Left cardiac atrium (tissue), 4 donors: Measurements from ENCODE around the gene GABRA5. TPM values are rescaled to one million over a fixed set of nuclear protein-coding genes. Genes with fewer than 3 reads are reported as not detected.
"Not testable (repeated sequence)": the region's sequence is repeated elsewhere in the genome, so short reads cannot be mapped to it uniquely, and the experiment has no call there.

Experiments used
- ATAC-seq, 2 donors: fragments of 200-7000 bp; cut with Tn5 transposase; one replicate each; pipeline ENCODE4 v1.9.1; 2020; ENCODE audit warnings: mild to moderate bottlenecking in 2 of 2, moderate library complexity in 2 of 2
- DNase-seq: peaks from one replicate; pipeline ENCODE4 v3.0.0-alpha.2; 2020
- intact Hi-C, 2 donors: fragments of 100-400 bp; cut with DNase I; formaldehyde crosslinking; loops; one replicate each; pipeline versions ENCODE4 v1.14.1 to v1.15.1; 2022 to 2023
- total RNA-seq, 2 donors: library from RNA; stranded (reverse); fragmentation: NEBNext Ultra II Directional; extraction: Animal tissue kit (Norgen Biotek cat#: 25700); gene quantifications; one replicate each; pipeline ENCODE4 v1.2.1, GENCODE V29; 2021
- donor health status: DM: no; HTN: yes; CAD: no.
- donor health status: DM: no; HTN: yes; CAD: no; lungs with severe emphysema.
- donor health status: DM: yes; HTN: yes; CAD: no.
- donor health status: Dilated cardiomyopathy.

Gene GABRA5
- total RNA-seq, 2 donors from 2014 or later: 0.68 to 1.6 TPM

DNA sequence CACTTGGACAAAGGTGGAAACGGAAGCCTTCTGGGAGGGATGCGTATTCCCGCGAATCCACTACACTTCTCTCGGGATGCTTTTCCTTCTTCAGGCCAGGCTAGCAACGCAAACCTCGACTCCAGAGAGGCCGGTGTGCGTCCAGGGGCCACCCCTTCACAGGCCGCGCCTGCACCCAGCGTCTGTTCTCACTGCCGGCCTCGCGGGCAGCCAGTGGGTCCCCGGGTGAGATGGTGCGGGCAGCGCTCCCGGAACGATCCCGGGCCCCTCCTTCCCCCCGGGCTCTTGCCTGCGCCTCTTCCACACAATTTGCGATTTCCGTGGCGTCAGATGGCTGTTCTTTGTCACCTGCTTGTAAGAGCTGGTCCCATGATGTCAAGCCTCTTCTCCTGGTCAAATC lies 27.3 kb downstream of the GABRA5 start:
- no peak for ATAC-seq
- intact Hi-C loops: loop anchor here (10.0 kb wide), 2 partner anchors 121 to 461 kb away; no protein-coding TSS in a partner anchor
- DNase-seq: no peak

DNA sequence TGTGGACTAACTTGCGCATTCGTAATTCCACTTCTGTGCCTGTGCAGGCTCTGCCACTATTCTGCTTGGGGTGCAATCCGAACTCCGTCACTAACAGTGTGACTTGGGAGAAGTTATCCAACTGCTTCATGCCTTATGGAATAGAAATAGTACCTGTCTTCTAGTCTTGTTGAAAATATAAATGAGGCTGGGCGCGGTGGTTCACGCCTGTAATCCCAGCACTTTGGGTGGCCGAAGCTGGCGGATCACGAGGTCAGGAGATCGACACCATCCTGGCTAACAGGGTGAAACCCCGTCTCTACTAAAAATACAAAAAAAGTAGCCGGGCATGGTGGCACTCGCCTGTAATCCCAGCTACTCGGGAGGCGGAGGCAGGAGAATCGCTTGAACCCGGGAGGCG lies 28.5 kb downstream of the GABRA5 start:
- ATAC-seq, DNase-seq: not testable (repeated sequence)
- intact Hi-C loops: loop anchor here (10.0 kb wide), 2 partner anchors 119 to 459 kb away; no protein-coding TSS in a partner anchor

DNA sequence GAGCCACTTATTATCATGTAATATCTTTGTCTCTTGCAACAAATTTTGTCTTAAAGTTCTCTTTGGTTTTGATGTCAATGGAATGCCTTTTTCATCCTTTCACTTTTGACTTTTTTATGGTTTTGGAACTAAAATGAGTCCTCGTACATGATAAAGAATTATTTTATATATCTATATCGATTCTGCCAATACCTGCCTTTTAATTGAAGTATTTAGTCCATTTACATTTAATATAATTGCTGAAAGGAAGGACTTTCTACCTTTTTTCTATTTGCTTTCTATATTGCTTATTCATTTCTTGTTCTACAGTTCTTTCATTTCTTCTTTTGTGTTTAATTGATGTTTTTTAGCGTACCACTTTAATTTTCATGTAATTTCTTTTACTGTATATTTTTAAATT lies 32.8 kb downstream of the GABRA5 start:
- intact Hi-C loops: loop anchor here (10.0 kb wide), 2 partner anchors 115 to 455 kb away; no protein-coding TSS in a partner anchor
- ATAC-seq (no peak), DNase-seq (no peak)

DNA sequence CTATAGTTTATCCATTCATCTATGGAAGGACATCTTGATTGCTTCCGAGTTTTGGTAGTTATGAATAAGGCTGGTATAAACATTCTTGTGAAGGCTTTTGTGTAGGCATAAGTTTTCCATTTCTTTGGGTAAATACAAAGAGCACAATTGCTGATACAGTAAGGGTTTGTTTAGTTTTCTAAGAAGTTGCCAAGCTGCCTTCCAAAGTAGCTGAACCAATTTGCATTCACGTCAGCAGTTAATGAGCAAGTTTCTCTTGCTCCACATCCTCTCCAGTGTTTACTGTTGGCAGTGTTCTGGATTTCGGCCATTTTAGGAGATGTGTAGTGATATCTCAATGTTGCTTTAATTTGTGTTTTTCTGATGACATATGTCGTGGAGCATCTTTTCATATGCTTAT lies 34.2 kb downstream of the GABRA5 start:
- intact Hi-C loops: no loop called here
- DNase-seq (no peak), ATAC-seq (no peak)

DNA sequence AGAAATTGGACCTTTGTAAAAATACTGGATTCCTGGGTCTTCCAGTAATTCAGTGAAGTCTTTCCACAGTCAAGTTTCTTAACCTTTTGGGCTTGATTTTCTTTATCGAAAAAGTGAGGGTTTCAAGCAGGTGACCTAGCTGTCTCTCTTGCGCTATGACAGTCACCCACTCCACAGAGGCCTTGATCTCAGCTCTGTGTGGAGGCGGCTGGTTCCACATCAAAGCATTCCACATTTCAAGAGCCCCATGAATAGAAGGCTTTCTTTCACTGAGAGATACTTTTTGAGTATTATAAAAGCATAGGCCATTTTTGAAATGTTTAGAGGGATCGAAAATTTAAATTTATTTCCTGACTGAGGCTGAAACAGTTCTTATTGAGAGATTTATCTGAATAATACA lies 43.9 kb downstream of the GABRA5 start:
- no peak for DNase-seq
- ATAC-seq: no peak
- intact Hi-C loops: no loop called here

DNA sequence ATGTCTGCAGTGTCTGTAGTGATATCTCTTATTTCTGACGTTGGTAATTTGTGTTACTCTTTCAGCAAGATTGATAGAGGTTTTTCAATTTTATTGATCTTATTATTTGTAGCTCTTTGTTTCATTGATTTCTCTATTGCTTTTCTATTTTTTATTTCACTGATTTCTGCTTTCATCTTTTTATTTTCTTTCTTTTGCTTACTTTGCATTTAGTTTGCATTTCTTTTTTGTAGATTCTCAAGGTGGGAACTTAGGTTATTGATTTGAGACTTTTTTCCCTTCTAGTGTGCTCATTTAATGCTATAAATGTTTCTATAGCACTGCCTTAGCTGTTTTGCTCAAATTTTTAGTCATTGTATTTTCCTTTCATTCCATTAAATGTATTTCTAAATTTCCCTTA lies 54.6 kb downstream of the GABRA5 start:
- ATAC-seq: no peak

DNA sequence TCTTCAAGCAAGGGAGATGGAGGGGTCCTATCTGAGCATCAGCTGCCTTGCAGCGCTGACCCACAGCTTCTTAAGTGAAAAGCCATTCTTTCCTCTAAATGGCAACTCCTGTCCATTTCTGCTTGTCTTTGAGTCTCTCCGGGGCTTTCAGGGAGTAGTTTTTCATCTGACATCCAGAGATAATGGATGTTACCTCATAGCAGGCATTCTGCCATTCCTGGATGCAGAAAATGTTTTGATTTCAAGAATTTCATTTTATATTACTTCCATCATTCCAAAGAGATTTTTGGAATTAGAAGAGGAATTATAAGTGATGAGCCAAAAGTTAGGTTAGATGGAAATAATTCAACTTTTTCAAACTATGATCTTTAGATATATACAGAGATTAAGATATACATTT lies 59.2 kb downstream of the GABRA5 start:
- ATAC-seq (no peak), DNase-seq (no peak)
- intact Hi-C loops: no loop called here

More for the DNA sequence above, 54.6 kb downstream of the GABRA5 start:
- DNase-seq: no peak
- intact Hi-C loops: no loop called here

DNA sequence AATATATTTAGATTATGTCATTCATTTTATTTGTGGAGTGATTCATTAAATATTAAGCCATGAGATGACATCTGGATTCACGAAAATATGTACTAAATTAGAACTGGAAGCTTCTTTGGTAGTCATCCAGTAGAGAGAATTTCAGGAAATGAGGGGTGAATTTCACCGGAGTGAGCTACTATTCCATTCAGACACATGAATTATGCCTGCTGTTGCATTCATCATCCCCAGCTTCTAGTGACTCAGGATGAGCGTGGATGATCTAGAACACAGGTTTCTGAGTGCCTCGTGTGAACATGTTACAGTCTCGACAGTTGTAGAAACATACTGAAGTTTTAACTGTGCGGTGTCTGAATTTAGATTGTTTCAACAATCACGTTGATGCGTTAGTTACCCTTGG lies 61.2 kb downstream of the GABRA5 start:
- intact Hi-C loops: no loop called here
- ATAC-seq (no peak), DNase-seq (no peak)

DNA sequence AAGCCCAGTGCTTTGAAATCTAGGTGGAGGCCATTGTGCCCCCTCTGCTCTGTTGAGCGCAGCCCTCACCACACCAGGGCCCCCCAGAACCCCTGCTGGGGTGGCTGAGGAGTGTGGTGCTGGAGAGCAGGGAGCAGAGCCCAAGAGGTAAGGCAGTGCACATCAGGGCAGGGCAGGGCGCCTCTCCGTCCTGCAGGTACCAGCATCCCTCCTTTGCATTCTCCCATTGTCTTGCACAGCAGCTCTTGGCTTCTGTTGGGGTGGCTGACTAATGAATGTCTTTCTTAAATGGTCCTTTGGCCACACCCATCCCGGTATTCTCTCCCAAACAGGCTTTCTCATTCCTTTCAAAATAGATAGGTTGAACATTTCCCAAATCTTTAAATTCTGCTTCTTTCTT lies 62.7 kb downstream of the GABRA5 start:
- intact Hi-C loops: no loop called here
- DNase-seq: no peak
- ATAC-seq: no peak

DNA sequence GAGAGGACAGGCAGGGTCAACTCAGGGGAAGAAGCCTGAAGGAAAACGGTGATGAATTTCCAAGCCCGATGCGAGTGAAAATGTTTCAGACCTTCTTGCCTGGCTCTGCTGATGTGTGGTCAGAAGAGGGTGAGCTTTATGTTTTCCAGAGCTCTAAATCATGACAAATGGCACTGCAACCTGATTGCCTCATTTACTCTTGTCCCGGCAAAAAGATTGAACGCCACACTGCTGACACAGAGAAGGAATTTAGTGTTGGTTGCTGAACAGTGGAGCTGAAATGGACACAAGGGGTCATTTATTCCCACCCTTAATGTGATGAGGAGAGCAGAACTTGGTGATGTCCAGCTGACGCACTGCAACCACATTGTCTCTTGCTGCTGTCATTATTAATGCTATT lies 68.0 kb downstream of the GABRA5 start:
- intact Hi-C loops: no loop called here
- DNase-seq: no peak
- ATAC-seq: no peak

DNA sequence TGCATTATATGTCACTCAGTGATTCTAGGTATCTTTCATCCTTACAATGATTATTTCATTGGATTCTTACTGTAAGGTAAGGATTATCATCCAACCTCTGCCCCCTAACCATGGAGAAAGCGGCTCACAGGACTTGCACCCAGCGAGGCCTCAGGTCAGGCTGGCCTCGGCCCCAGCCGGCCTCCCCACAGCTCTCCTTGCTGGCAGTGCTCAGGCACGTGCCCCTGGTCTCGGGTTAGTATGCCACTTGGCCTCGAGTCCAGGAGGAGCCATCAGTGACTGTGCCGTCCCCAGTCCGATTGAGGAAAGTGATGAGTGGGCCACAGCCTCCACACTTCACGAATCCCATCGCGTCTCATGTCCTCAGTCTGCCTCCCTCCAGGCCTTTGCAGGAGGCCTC lies 68.5 kb downstream of the GABRA5 start:
- DNase-seq (no peak), ATAC-seq (no peak)
- intact Hi-C loops: no loop called here

DNA sequence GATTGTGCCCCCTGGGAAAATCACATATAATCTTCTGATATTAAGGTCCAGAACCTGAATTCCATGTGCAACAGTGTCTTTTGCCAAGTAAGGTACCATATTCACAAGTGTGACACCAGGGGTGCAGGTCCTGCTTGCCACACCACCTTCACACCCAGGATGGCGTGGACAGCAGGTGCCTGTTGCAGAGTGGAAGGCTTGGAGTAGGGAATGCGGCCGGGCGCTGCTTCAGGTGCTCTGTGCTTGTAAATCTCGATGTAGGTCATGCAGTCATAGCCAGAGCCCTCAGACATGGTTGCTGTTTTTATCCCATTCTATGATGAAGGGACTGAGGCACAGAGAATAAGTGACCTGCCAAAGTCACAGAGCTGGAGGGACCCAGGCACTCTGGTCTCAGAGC lies 69.6 kb downstream of the GABRA5 start:
- ATAC-seq (no peak), DNase-seq (no peak)
- intact Hi-C loops: no loop called here

DNA sequence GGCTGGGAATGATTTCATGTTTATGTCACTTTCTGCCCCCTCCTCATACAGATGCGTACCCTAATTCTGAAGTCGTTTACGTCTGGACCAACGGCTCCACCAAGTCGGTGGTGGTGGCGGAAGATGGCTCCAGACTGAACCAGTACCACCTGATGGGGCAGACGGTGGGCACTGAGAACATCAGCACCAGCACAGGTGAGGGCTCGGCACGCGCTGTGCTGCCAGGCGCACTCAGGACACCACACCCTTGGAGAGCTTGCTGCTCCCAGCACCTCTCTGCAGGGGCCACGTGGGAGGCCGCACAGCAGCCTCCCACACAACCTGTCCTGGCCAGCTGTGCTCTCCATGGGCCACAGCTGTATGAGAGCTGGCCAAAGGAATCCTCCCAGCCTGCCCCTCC lies 70.3 kb downstream of the GABRA5 start:
- intact Hi-C loops: no loop called here
- DNase-seq (no peak), ATAC-seq (no peak)

DNA sequence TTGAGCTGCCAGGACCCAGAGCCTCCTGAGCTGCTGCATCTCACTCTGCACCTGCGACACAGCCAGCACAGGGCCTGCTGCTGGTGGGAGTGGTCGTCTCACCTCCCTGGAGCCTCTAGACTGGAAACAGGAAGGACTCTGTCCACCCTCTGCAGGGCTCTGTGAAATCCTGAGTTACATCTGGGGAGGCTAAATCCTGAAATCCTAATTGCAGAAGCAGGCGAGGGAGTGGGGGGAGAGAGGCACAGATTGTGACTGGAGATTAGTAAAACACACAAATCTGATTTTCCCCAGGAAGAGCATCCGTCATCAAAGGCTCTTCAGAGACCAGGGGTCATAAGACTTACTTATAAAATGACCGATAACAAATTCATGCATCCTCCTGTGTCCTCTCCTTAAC lies 72.5 kb downstream of the GABRA5 start:
- no peak for DNase-seq
- intact Hi-C loops: no loop called here
- ATAC-seq: no peak

DNA sequence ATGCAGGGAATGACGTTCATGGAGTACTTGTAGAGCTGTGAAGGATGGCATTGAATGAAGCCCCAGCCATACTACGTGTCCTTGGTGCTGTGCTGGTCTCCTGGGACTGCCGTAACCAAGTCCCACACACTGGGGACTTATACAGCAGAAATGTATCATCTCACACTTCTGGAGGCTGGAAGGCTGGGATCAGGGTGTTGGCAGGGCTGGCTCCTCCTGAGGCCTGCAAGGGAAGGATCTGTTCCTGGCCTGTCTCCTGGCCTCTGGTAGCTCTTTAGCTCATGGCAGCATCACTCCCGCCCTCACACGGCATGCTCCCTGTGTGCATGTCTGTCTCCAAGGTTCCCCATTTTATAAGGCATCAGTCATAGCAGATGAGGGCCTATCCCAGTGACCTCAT lies 74.6 kb downstream of the GABRA5 start:
- DNase-seq: no peak
- intact Hi-C loops: no loop called here

DNA sequence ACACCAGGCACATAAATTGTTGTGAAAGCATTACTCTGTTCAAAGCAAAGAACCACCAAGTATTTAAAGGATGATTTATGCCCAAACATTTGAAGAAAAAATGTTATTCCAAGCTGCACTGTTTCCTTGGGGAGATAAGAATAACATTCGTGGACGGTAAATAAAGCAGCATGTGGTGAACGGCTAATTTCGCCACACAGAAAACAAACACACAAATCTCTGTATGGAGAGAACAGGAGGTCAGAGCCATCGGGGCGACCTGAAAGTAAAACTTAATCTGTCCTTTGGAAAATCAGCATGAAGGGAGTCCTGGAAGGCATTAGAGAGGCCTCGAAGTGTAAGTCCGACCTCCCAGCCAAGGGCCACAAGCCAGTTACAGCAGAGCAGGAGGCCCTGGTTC lies 77.0 kb downstream of the GABRA5 start:
- intact Hi-C loops: no loop called here
- ATAC-seq (no peak), DNase-seq (no peak)

More for the DNA sequence above, 74.6 kb downstream of the GABRA5 start:
- ATAC-seq: no peak

DNA sequence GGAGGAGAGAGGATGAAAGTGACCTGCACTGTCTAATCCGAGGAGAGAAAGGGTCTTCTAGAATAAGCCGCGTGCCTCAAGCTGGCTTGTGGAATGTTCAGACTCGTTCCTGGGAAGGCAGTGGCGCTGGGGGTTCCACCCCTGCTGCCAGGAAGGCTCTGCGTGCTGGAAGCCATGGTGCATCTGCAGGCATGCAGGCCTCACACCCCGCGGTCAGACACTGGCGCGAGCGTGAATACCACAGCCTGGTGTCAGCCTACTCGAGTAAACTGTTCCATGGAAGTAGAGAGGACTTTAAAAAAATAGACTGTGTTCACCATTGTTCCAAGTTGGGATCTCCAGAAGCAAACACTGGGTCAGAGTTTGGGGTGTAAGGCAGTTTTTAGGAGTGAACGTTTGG lies 78.2 kb downstream of the GABRA5 start:
- ATAC-seq (no peak), DNase-seq (no peak)
- intact Hi-C loops: no loop called here

DNA sequence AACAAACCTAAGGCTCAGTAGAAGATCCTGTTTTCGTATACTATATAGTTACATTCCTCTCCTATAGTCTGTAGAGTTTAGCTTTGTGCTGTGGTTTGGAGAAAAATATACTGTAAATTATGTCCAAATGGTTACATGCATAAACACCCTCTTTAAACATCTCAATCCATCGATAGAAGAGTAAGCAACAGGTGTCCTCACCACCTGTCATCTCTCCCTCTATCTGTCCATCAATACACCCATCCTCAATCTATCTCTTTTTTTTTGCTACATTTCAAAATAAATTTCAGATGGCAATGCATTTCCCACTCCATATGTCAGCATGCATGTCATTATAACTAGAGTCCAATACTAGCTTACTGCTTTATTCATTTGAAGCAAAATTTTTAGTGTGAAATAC lies 83.1 kb downstream of the GABRA5 start:
- no peak for ATAC-seq
- intact Hi-C loops: no loop called here
- no peak for DNase-seq

DNA sequence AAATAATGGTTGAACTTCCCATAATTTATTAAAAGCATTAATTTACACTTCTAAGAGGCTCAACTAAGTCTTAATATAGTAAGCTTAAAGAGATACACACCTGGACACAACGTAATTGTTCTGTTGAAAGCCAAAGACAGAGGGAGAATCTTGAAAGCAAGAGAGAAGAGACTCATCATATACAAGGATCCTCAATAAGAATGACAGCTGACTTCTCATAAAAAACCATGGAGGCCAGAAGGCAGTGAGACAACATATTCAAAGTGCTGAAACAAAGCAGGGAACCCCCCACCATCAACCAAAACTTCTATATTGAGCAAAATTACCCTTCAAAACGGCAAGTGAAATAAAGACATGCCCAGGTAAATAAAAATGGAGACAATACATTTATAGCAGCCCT lies 87.5 kb downstream of the GABRA5 start:
- no peak for ATAC-seq
- intact Hi-C loops: no loop called here

DNA sequence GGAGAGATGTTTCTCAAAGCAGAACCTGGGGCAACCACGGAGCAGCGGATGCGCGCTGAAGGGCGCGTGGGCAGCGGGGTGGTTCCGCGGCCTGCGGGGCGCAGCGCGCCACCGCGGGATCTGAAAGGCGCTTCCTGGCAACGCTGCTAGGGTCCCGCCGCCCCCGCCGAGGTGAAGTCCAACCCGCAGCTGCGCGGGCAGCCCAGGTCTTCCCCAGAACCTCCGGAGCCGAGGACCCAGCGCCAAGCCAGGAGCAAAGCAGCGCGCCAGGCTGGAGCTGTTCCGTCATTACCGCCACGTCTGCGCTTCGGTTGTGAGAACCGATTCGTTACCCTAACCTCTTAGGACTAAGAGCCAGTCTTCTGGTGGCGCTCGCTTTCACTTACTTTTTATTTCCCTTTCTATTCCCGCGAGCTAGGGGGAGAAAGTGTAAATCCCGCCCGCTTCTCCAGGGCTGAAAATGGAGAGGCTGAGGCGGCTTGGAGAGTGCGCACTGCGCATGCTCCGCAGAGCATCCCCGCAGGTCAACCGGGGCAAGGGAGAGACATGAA lies 100.9 kb downstream of the GABRA5 start:
- DNase-seq: no peak
- no peak for ATAC-seq
- intact Hi-C loops: no loop called here

More for the DNA sequence above, 87.5 kb downstream of the GABRA5 start:
- no peak for DNase-seq

DNA sequence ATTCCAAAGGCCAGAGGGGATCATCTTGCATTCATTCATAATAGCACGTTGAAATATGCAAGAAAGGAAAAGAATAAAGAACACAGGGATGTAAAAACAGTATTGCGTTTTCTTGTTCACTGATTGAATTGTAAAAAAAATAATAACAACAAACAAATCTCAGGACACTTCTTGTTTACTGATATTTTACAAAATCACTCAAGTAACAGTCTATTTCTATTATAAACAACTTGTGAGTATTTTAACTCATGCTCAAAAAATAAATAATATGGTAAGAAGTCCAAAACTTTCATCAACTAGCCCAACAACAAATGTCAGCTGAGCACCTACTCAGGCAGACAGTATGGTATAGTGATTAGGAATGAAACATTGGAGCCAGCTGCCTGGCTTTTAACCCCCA lies 101.9 kb downstream of the GABRA5 start:
- intact Hi-C loops: no loop called here
- ATAC-seq: no peak
- no peak for DNase-seq

DNA sequence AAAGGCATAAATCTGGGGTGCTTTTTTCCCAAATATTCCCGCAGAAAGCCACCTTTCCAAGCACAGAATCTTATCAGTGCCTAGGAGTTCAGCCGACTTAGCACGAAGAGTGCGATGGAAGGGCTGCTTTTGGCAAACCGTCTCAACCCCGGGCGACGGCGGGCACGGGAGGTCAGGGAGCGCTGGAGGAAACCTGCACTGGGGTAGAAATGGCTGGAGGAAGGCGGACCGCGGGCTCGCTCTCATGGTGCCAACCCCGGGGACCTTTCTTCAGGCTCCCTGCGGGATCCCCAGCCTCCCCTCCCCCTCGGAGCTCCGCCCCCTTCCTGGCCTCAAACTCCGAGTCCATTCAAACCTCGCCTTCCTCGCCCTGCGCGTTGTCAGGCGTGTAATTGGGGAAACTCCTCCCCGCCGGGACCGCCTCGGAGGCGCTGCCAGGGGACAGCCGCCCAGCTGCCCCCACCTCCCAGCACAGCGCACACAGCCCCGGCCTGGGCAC lies 103.9 kb downstream of the GABRA5 start, which contains the start of gene GABRG3:
GABRG3 (plus strand) TSS at position 470 of the 499 bp plus-strand sequence.
- intact Hi-C loops: no loop called here
- no peak for DNase-seq
- ATAC-seq: no peak
